Activated gamma-delta T cell (primary cell): Measurements from ENCODE around the gene C17orf100.

Source experiments
- DNase-seq: peaks from one replicate; lab custom pipeline; 2025; lab: John Stamatoyannopoulos, UW
- total RNA-seq, 2 donors: gene quantifications; one replicate each; lab custom pipeline; 2026; lab: John Stamatoyannopoulos, UW

C17orf100 gene
- 2.0 to 2.6 reads per million in 2 donors for total RNA-seq

DNA sequence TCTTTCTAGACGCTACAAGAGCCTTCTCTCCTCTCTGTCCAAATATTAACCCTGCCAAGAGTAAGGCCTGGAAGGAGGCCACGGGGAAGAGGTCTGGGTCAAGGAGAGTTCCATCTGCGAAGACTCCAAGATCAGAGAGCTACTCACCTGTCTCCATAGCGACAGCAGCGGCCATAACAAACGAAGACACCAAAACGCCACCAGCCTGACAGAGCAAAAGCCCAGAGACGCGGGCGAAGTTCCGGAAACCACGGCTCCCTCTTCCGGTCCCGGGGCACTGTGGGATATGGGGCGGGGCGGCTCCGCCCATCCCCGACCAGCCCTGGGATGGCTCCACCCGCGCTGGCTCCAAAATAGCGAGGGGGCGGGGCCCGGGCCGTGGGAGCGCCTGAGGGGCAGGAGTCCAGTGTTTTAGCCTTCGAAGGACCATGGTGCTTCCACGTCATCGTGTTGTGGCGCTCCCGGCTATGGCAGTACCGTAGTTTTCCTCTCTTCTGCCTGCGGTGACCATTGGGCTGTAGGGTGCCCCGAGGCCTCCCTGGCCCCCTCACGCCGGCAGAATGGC, at the start of gene C17orf100, which contains the start of gene MED31:
C17orf100 (plus strand) TSS at position 409 of the 565 bp plus-strand sequence; CDS start at position 561, 152 bp downstream.
MED31 (minus strand) TSS at position 252 of the 565 bp plus-strand sequence; CDS start at position 175, 77 bp downstream.
- peak; percentile 84 for DNase-seq

DNA sequence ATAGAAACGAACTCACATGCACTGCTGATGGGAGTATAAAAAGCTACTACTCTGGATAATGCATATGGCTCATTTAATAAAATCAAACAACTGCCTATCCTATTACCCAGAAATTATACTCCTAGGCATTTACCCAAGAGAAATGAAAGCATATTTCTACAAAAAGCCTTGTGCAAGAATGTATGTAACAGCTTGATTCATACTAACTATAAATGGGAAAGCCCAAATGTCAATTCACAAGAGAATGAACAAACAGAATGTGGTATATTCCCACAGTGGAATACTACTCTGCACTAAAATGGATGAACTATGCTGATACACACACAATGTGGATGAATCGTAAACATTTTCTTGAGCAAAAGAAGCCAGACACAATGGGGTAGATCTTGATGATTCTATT, 49.4 kb upstream of the C17orf100 start:
- no peak for DNase-seq

DNA sequence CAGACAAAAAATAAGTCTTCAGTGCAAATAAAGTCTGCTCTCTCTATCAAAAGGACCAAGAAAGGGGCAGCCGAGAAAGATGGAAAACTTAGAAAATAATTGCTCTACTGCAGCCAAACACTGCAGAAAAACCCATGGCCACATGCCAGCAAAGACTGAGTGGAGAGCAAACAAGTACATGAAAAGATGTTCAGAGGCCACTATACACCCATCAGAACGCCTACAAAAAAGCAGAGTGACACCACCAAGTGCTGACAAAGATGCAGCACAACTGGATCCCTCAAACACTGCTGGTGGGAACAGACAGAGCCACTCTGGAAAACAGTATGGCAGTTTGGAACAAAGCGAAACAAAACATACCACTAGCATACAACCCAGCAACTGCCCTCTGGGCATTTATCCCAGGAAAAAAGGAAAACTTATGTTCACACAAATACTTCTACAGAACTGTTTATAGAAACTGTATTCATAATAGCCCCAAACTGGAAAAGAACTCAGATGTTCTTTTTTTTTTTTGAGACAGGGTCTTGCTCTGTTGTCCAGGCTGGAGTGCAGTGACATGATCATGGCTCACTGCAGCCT, 47.7 kb upstream of the C17orf100 start:
- DNase-seq = no peak

DNA sequence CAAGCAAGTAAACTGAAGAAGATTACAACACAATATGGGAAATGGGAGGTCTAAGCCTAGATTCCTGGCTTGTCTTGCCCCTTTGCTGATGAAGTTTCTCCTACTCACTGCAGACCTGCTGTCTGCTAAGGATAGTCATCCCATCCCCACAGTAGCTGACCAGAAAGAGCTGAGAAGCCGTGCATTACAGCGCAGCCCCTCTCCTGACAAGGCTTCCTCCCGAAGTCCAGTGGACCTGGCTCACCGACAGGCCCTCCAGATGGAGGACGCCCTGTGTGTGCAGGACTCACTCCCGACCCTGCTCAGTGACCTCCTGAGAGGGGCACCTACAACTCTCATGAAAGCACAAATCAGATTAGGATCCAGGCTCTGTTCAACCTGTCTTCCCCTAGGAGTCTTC, 46.4 kb upstream of the C17orf100 start:
- no peak for DNase-seq

DNA sequence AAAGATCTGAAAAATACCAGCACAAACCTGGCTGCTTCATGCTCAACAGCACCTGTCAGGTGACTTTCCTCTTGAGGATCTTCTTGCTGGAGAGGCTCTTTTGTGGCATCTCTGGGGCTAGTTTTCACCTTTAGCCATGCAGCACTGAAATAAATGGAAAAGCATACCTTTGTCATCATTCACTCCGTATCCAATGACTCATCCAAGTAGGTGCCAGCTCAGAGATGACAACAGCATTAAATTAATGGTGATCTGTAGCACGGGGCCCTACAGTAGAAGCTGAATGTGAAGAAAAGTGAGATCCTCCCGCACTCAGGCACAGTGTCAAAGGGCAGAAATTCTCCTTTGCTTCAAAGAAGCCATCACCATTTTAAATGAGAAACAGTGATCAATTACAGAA, 43.2 kb upstream of the C17orf100 start:
- DNase-seq = no peak

DNA sequence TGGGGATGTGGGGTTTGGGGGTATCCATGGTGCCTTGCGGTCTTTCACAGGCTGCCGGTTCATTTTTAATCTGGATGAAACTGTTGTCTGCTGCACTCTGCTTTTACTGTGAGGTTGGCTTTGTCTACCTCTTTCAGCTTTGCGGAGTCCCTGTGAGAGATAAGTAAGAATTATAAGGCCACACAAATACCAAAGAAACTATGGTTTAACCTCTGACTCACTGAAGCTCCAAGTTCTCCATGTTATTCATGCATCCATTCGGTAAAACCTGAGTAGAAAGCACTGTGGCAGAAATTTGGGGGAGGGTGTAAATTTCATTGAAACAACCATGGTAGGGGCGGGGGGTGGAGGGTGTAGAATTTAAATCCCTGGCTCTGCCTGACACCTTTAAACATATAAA, 41.6 kb upstream of the C17orf100 start:
- no peak for DNase-seq

DNA sequence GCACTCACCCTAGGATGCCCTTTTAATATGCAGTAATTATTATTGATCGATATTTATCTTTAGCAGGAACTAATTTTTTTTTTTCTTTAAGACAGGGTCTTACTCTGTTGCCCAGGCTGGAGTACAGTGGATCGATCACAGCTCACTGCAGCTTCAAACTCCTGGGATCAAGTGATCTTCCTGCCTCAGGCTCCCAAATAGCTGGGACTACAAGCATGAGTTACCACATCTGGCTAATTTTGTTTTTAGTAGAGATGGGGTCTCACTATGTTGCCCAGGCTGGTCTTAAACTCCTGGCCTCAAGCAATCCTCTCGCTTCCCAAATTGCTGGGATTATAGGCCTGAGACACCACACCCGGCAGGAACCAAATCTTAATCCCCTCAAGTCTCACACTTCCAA, 40.3 kb upstream of the C17orf100 start:
- DNase-seq = no peak

DNA sequence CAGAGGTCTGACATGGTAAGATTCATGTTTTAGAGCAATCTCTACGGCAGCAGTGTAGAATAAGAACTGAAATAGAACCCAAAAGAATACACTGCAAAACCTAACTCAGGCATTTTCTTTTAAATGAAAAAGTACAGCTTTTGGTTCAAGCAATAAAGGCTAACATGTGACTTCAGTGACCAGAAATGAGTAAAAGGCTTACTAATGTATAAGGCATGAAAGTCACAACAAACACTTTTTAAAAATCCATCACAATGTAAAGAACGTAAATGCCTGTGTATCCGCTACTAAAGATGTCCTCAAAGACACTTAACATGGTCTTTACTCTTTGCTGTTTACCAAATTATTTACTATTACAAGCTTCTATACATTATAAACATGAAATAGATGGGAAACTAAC, 27.6 kb upstream of the C17orf100 start:
- no peak for DNase-seq

DNA sequence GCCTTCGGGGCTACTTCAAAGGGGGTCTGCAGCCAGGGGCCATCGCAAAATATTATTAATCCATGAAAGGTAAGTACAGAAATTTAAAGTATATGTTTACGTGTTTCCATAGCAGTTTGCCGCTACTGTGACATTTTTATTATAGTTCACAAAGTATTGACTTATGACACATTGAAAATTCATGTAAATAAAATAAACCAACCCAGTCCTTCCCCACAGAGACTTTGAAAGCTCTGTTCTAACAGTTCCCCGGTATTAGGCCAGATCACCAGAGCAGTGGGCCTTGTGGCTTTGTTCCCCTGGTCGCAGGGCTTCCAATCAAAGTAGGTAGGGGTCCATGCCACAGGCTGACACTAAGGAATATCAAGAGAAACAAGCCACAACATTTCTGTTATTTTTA, 24.9 kb upstream of the C17orf100 start:
- no peak for DNase-seq

DNA sequence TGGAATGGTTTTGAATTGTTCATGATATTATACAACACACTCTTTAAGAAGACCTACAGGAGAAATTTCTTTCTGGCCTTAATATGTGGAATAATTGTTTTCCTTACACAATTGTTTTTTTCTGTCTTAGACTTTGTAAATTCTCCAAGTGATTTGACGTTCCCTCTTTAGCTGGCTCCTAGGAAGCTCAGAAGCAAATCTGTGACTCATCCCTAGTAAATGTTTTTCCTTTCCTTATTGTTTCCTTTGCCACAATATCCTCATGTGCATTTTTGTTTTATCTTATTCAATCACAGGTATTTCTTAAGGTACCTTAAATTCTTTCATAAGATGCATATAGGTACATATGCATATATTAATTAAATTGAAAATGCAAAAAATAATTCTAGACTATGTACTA, 24.5 kb upstream of the C17orf100 start:
- DNase-seq = no peak

DNA sequence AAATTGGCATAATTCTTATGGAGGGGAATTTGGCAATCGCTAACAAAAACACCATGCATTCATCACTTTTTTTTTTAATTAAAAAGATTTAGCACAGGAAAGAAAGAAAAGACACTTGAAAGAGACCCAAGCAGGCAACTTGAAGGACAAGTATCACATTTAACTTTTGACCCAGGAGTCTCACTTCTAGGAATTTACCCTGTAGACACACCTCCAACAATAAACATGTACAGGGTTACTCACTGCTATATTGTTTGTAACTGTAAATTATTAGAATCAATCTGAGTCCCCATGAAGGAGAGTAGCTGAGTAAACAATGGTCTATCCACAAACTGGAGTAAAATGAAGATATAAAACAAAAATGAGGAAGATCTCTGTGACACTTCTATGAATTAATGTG, 21.2 kb upstream of the C17orf100 start:
- no peak for DNase-seq

DNA sequence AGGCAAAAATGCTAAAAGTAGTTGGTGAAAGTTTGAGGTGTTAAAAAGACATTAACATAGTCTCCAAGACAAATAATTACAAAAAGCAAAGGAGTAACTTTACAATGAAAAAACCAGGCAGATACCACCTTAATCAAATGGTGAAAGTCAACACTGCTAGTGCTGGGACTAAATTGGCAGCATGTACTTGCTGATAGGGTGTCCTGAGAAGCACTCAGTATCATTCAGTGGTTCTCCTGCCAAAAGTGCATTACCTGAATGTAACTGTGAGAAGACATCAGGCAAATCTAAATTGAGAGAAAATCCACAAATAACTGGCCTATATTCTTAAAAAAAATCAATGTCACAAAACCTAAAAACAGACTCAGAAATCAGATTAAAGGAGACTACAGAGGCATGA, 19.0 kb upstream of the C17orf100 start:
- no peak for DNase-seq

DNA sequence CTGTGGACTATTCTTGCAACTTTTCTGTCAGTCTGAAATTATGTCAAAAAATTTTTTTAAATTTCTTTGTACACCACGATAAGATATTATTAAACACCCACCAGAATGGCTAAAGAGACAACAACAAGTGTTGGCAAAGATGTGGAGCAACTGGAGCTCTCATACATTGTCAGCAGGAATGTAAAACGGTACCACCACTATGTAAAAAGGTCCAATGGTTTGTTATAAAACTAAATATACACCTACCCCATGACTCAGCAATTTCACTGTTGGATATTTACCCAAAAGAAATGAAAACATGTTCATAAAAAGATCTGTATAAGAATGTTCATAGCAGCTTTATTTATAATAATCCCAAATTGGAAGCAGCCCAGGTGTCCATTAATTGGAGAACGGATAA, 18.3 kb upstream of the C17orf100 start:
- DNase-seq = no peak

DNA sequence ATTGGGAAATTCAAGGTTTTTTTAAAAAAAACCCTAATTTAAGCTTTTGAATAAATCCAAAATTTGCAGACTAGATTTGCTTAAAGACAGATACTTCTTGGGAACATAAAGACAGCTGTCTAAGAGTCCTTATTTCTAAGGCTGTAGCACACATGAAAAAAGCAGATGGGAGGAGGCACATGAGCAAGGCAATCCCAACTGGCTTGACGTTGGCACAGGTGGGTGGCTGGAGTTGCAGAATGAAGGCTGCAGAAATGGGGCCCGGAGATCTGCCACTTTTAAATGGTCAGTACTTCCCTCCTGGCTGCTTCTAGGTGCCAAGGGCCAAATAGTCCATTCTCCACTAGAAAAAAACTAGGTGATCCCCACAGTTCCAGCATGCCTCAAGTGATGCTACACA, 15.5 kb upstream of the C17orf100 start:
- DNase-seq = no peak

DNA sequence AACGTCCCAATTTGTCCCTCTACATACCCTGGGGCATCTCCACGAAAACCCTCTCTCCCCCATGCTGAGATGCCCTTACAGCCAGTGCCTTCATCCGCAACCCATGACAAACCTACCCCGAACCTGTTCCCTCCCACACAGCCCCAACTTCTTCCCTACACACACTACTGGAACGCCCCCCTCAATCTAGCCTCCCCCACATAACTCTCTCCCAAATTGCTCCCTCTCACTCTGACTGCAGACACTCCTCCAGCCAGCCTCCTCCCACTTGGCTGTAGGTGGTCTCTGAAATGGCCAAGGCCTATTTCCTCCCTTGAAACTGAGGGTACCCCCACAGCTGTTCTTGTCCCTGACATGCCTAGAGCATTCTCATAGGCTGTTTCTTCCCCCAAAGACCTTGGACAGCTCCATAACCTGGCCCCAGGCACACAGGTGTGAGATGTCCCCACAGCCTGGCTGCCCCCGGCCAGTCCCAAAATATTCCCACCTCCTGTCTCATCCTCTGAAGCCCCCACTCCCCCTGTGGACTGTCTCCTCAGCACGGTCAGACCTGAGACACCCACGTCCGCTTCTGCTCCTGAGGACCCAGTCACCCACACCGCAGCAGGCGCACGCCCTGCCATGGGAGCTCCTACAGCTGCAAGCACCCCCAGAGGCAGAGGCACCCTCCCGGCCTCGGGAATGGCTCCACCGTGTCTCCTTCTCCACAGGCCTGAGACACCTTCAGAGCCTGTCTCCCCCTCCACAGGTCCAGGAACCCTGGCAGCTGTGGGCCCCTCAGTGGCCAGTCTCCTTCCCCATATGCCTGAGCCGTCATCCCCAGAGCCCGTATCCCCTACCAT, 14.7 kb upstream of the C17orf100 start:
- DNase-seq = no peak

DNA sequence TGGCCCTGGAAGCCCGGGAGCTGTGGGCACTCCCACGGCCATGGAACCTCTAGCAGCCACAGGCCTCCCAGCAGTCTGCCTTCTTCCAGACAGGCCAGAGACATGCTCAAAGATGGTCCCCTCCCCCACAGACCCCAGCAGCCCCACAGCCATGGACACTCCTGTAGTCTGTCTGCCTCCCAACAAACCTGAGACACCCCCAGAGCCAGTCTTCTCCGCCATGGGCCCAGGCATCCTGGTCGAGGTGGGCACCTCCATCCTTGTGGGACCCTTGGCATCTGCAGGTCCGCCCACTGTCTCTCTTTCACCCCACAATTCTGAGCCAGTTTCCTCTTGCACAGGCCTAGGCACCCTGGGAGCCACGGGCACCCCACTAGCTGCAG, 14.1 kb upstream of the C17orf100 start:
- DNase-seq = no peak

DNA sequence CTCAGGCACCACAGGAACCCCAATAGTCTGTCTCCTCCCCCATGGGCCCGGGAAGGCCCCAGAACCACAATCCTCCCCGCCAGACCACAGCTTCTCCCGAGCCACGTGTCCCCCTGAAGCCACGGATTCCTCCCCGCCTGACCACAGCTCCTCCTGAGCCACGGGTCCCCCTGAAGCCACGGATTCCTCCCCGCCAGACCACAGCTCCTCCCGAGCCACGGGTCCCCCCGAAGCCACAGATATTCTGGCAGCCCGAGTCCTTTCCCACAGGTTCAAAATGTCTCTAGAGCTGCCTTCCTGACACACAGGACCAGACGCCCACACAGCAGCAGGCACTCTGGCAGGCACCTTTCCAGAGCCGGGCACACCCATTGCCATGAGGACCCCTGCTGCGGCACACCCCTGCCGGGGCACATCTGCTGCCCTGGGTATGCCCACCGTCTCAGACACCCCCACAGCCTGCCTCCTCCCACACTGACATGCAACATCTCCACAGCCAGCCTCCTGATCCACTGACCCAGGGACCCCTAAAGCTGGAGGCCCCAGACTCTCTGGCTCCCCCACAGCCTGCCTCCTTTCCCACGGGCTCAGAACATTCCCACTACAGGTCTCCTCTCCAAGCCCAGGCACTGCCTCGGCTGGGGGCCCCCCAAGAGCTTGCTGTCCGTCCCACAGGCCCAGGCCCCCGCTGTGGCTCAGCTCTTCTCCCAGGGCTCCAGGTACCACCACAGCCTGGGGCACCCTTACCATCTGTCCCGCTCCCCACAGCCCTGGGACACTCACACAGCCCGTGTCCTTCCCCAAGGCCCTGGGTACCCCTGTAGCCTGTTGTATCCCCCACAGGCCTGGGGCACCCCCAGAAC, 13.3 kb upstream of the C17orf100 start:
- DNase-seq = no peak

DNA sequence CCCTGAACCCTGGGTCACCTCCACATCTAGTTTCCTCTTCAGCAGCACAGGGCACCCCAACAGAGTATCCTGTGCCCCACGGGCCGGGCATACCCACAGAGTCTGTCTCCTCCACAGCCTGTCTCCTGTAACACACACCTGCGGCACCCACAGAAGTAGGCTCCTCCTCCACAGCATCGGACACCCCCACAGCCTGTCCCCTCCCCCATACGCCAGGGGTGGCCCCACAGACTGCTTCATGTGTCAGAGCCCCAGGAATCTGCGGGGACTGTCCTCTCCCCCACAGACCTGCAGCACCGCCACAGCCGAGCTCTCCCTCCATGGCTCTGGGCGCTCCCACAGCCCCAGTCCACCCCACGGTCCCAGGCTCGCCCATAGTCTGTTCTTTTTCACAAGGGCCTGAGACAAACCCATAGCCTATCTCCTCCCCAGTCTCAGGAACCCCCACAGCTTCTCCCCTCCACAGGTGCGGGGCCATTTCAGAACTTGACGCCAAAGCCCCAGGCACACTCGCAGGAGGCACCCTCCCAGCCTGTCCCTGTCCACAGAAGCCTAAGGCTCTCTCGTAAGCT, 12.5 kb upstream of the C17orf100 start:
- DNase-seq = no peak

DNA sequence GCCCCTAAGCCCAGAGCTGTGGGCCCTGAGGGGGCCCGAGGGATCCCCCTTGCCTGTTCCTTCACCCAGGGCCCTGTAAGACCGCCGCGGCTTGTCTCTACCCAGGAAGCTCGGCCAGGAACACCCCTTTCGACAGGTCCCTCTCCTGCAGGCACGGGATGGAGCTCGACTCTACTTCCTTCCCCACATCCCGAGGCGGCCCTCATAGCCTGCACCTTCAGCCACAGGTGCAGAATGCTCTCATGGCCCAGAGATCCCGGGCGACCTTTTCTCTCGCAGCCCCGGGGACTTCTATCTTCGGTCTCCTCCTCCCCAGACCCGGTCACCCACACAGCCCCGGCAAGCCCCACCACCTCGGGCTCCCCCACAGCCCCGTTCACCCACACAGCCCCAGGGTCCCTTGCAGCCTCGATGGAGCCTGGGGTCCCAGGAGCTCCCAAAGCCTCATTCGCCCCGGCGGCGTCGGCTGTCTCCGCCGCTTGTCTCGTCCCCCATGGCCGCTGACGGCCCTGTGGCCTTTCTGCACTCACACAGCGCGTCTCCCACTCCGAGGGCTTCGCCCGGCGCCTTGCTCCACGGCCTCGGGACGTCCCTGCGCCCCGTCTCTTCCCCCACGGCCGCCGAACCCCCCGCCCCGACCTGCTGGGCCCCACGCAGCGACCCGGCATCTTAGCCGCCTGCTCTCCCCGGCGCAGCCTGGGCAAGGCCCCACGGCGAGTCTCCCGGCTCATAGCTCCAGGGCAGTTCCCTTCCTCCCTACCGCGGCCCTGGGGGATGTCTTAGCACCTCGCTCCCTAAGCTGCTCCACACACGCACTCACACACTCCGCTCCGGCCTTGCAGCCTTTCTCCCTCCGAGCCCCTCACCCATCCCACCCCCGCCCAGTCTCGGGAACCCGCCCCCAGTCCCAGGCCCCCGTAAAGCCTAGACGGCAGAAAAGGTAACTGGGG, 11.7 kb upstream of the C17orf100 start:
- DNase-seq = no peak

DNA sequence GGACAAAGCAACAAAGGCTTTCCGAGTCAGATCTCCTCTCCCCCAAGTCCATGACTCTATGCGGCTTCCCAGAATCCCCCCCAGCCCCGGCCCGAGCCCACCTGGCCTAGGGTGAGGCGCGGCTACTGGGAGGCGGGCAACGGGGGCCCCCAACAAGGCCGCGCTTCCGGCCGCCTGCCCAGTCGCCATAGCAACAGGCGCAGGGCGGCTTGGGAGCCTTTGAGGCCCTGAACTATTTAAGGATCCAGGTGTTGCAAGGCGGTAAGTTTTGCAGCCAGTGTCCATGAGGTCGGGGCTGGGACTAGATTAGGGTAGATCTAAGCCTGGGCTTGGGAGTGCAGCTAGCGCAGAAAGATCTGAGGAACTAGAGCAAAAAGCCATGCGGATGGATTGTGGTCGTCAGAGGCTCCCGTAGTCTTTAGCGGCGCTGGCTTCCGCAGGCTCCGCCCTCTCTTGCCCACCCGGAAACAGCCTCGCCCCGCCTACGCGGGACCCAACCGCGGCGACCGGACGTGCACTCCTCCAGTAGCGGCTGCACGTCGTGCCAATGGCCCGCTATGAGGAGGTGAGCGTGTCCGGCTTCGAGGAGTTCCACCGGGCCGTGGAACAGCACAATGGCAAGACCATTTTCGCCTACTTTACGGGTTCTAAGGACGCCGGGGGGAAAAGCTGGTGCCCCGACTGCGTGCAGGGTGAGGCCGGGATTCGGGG, 10.9 kb upstream of the C17orf100 start, which contains the start of the genes KIAA0753 and TXNDC17:
KIAA0753 (minus strand) TSS at position 176 of the 711 bp plus-strand sequence. CDS start 5,608 bp downstream, outside the sequence.
TXNDC17 (plus strand) TSS at position 525 of the 711 bp plus-strand sequence; CDS start at position 548, 23 bp downstream.
- DNase-seq = peak; percentile 85
